22Rv1 (cell line): ENCODE data around the gene MAMLD1.

Source experiments
- H3K27ac ChIP-seq: fragments of 450-650 bp; 2 replicates; pipeline ENCODE4 v1.5.1; 2017
- ZFX ChIP-seq: fragments of 450-650 bp; IDR thresholded peaks from 2 replicates; pipeline ENCODE4 v1.6.1; 2017; ENCODE audit warnings: antibody characterized with exemption, borderline replicate concordance
- TF ChIP-seq, protein P1 (sequence below): fragments of 450-650 bp; IDR thresholded peaks from 2 replicates; pipeline ENCODE4 v1.5.1; 2017; ENCODE audit warnings: mild to moderate bottlenecking

Gene MAMLD1

DNA sequence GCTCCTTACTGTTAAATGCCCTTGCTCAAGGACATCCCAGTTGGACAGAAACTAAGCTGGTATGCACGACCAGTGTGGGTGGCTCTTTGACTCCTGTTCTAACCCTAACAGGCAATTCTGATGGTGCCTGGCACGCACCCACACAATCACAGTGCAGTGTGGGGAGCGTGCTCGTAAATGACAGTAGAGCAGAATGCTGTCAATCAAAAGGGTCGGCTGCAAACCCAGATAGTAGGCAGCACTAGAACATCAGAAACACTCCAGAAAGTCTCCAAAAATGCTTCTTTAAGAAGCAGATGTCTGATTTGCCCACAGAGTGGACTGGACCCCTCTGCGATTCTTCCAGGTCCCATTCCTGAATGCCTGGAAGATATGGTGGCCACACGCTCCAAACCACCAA, 167.7 kb downstream of the MAMLD1 start:
- no peak overlapping the region for H3K27ac ChIP-seq
- TF ChIP-seq, protein P1, sequence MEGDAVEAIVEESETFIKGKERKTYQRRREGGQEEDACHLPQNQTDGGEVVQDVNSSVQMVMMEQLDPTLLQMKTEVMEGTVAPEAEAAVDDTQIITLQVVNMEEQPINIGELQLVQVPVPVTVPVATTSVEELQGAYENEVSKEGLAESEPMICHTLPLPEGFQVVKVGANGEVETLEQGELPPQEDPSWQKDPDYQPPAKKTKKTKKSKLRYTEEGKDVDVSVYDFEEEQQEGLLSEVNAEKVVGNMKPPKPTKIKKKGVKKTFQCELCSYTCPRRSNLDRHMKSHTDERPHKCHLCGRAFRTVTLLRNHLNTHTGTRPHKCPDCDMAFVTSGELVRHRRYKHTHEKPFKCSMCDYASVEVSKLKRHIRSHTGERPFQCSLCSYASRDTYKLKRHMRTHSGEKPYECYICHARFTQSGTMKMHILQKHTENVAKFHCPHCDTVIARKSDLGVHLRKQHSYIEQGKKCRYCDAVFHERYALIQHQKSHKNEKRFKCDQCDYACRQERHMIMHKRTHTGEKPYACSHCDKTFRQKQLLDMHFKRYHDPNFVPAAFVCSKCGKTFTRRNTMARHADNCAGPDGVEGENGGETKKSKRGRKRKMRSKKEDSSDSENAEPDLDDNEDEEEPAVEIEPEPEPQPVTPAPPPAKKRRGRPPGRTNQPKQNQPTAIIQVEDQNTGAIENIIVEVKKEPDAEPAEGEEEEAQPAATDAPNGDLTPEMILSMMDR: no peak
- TF ChIP-seq ZFX: no peak

DNA sequence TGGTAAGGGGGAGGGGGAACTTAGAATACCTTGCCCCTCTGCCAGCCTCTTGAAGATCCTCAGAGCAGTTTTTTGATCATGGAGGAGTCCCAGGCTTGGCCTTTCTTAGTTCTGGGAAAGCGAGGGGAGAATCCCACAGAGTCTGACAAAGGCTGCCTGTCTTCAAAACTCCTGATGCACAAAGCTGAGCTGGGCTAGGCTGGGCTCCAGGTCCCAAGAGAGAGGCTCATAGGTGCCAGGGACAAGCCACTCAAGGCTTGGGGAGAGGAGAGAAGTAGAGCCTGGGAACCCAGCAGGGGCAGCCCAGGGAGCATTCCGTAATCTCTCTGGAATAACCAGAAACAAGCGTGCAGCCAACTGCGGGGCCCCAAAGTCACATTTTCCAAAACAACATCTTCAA, 168.3 kb downstream of the MAMLD1 start:
- H3K27ac ChIP-seq: no peak overlapping the region
- TF ChIP-seq ZFX: no peak
- TF ChIP-seq, protein P1: no peak

DNA sequence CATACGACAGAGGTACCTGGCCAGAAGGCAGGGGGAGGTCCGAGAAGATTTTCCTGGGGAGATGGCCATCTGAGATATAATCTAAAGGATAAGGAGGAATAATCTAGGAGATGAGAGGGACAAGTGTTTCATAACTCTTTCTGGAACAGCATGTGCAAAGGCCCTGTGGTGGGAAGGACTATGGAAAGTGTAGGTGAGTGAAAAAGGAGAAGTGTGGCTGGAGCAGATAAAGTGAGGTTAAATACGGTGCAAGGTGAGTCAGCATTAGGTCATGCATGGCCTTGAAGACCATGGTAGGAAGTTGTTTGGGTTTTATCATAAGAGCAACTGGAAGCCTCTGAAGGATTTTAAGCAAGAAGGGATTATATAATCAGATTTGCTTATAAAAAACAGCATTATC, 170.7 kb downstream of the MAMLD1 start:
- no peak overlapping the region for H3K27ac ChIP-seq
- TF ChIP-seq ZFX: no peak
- TF ChIP-seq, protein P1: no peak

DNA sequence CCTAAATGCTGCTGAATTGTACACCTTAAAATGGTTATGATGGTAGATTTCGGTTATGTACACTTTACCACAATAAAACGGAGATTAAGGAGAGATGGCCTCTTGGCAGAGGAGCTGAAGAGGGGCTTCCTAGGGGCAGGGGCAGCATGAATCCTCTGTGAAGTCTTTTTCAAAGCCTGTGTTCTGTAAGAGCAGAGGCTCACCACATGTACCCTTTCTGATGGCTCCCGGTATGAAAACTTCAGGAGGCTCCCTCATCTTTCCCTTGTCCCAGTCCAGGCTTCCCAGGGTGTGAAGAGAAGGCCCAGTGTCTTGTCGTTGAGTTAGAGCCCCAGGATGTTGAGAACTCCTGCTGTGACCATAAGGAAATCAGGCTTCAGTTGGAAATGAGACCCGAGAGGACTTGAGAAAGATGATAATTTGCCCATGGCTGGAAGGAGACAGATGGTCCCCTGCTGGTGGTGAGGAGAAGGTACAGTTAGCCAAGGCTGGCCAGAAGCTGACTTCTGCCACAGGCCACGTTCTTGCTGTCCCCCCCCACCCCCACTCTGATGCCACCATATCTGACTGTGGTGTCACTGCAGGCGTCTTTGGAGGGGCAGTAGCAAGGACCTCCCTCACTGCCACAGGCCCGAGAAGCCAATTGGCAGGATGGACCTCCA, 173.5 kb downstream of the MAMLD1 start:
- TF ChIP-seq ZFX: no peak
- TF ChIP-seq, protein P1: no peak
- no peak overlapping the region for H3K27ac ChIP-seq

DNA sequence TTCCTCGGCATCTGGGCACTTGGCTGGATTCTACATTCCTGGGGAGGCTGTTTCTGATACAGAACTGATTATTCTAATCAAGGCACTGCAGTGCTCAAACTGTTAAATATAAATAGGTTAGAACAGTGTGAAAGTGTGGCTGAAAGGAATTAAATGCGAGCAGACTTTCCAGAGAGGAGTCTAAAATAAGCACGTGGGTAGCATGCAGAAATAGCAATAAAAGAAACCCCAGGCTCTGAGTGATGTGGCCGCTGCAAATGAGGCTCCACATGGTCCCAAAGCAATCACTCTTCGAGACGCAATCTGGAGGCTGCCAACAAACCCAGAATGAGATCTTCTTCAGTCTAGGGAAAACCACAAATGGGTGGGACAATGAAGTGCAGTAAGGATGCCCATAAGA, 174.7 kb downstream of the MAMLD1 start:
- TF ChIP-seq, protein P1: no peak
- no peak for TF ChIP-seq ZFX
- no peak overlapping the region for H3K27ac ChIP-seq

DNA sequence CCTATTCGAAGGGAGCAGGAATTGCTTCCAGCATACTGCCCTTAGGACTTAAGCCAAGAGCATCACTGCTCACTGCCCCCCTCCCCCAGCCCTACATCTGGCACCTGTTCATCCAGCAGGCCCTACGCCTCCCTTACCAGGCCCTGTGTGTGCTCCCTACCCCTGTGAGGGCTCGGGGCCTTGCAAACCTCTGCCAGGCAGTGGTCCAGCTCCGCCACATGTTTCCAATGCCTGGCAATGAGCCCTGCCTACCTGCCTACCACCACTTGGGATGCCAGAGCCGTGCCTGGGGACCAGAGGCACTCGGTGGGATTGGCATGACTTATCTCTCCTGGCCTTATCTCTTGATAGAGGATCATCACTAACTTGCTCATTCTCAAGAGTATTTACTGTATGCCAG, 177.8 kb downstream of the MAMLD1 start:
- no peak for TF ChIP-seq ZFX
- TF ChIP-seq, protein P1: no peak
- no peak overlapping the region for H3K27ac ChIP-seq

DNA sequence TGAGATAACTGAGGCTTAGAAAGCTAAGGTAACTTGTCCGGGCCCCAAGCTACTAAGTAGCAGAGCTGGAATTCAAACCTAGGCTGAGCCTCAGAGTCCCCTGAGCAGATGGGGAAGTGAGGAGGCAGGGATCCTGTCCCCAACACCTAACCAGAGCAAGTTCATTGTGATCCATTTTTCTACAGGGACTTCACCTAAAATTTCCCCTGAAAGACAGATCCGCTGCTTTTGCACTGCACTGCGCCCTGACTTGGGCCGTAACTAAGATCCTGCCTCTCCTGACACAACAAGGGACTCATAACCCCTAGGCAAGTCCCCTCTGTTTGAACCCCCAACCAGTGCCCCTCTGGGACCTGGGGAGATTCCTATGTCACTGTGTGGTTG, 179.7 kb downstream of the MAMLD1 start:
- no peak overlapping the region for H3K27ac ChIP-seq
- TF ChIP-seq ZFX: no peak
- TF ChIP-seq, protein P1: no peak
